IMR-90 (cell line): Measurements from ENCODE around the gene WDR13. TPM values are rescaled to one million over a fixed set of nuclear protein-coding genes. Genes with fewer than 3 reads are reported as not detected.

Source experiments
- ATAC-seq: fragments of 200-7000 bp; cut with Tn5 transposase; 2 replicates; pipeline ENCODE4 v1.9.1; 2020; ENCODE audit warnings: low read depth, mild to moderate bottlenecking, moderate library complexity
- BruUV-seq: library from RNA; stranded (reverse); fragments of 400-500 nt; replicated peaks from 2 replicates; lab custom pipeline; 2021; lab: Mats Ljungman, UMichigan
- CTCF ChIA-PET: fragments of 300-600 bp; formaldehyde crosslinking; extraction: SDS; loops from one replicate; lab custom pipeline; 2021; ENCODE audit warnings: antibody characterized with exemption; lab: Yijun Ruan, JAX
- POLR2A ChIA-PET: fragments of 300-600 bp; sonication (Branson Sonifier 250); formaldehyde crosslinking; loops from one replicate; lab custom pipeline; 2022; ENCODE audit warnings: antibody characterized with exemption; ENCODE audit not compliant: unreplicated experiment; lab: Charles Lee
- DNase-seq: peaks from one replicate; pipeline ENCODE4 v3.0.0; 2013
- H2AFZ ChIP-seq: replicated peaks from 2 replicates; pipeline ENCODE3; 2013; ENCODE audit warnings: low read length, mild to moderate bottlenecking; ENCODE audit not compliant: poor library complexity
- H2AK5ac ChIP-seq: 2 replicates; pipeline ENCODE4 v1.6.1; 2013; ENCODE audit warnings: low read depth, low read length, inconsistent platforms
- H2AK9ac ChIP-seq: replicated peaks from 2 replicates; pipeline ENCODE3; 2013; ENCODE audit warnings: mild to moderate bottlenecking, low read depth, low read length, moderate library complexity; ENCODE audit not compliant: poor library complexity
- H2BK120ac ChIP-seq: 2 replicates; pipeline ENCODE4 v1.6.1; 2013; ENCODE audit warnings: low read depth, low read length, inconsistent platforms
- H2BK15ac ChIP-seq: 3 replicates; pipeline ENCODE4 v1.6.1; 2013; ENCODE audit warnings: low read depth, low read length, inconsistent platforms
- H2BK20ac ChIP-seq: 2 replicates; pipeline ENCODE4 v1.6.1; 2013; ENCODE audit warnings: low read depth, mild to moderate bottlenecking, inconsistent platforms, low read length, moderate library complexity
- H2BK5ac ChIP-seq: 2 replicates; pipeline ENCODE4 v1.6.1; 2013; ENCODE audit warnings: mild to moderate bottlenecking, low read depth, low read length, inconsistent platforms; ENCODE audit not compliant: poor library complexity, severe bottlenecking
- H3K14ac ChIP-seq: replicated peaks from 2 replicates; pipeline ENCODE4 v1.6.1; 2013; ENCODE audit warnings: low read depth, low read length, inconsistent platforms
- H3K18ac ChIP-seq: 2 replicates; pipeline ENCODE4 v1.6.1; 2013; ENCODE audit warnings: low read depth, low read length, control low read depth
- H3K23ac ChIP-seq: 2 replicates; pipeline ENCODE4 v1.6.1; 2013; ENCODE audit warnings: low read depth, low read length, inconsistent platforms
- H3K27ac ChIP-seq: 2 replicates; pipeline ENCODE4 v1.5.1; 2013; ENCODE audit warnings: mild to moderate bottlenecking, control low read depth, low read length; ENCODE audit not compliant: insufficient read depth
- H3K27me3 ChIP-seq: 2 replicates; pipeline ENCODE4 v1.6.1; 2013; ENCODE audit warnings: low read length; ENCODE audit not compliant: control insufficient read depth, insufficient read depth
- H3K36me3 ChIP-seq: 2 replicates; pipeline ENCODE4 v1.6.1; 2013; ENCODE audit warnings: low read length, mixed read lengths; ENCODE audit not compliant: control insufficient read depth, insufficient read depth
- H3K4ac ChIP-seq: 2 replicates; pipeline ENCODE4 v1.6.1; 2013; ENCODE audit warnings: low read depth, low read length, inconsistent platforms
- H3K4me1 ChIP-seq: 2 replicates; pipeline ENCODE4 v1.6.1; 2013; ENCODE audit warnings: low read length, mixed read lengths; ENCODE audit not compliant: control insufficient read depth, insufficient read depth
- H3K4me2 ChIP-seq: 2 replicates; pipeline ENCODE4 v1.6.1; 2013; ENCODE audit warnings: low read depth, mild to moderate bottlenecking, control low read depth, low read length, moderate library complexity
- H3K4me3 ChIP-seq: 2 replicates; pipeline ENCODE4 v1.5.1; 2013; ENCODE audit warnings: low read depth, mild to moderate bottlenecking, control low read depth, low read length, moderate library complexity; ENCODE audit not compliant: insufficient read depth
- H3K56ac ChIP-seq: 2 replicates; pipeline ENCODE4 v1.6.1; 2013; ENCODE audit warnings: low read length, inconsistent platforms; ENCODE audit not compliant: insufficient read depth; ENCODE audit errors: extremely low read depth
- H3K79me1 ChIP-seq, 2 experiments: 2 replicates each; pipeline ENCODE4 v1.6.1; 2013; ENCODE audit warnings: low read length in 2 of 2, inconsistent platforms in 1 of 2, low read depth in 1 of 2
- H3K9ac ChIP-seq: 2 replicates; pipeline ENCODE4 v1.6.1; 2013; ENCODE audit warnings: low read depth, low read length, control low read depth
- H3K9me1 ChIP-seq: 2 replicates; pipeline ENCODE4 v1.6.1; 2013; ENCODE audit warnings: low read length, inconsistent platforms; ENCODE audit not compliant: insufficient read depth
- H3K9me3 ChIP-seq: 2 replicates; pipeline ENCODE4 v1.6.1; 2013; ENCODE audit warnings: low read length; ENCODE audit not compliant: control insufficient read depth, insufficient read depth
- H4K20me1 ChIP-seq: 2 replicates; pipeline ENCODE4 v1.6.1; 2013; ENCODE audit warnings: low read length, inconsistent platforms; ENCODE audit not compliant: insufficient read depth
- H4K5ac ChIP-seq: 2 replicates; pipeline ENCODE4 v1.6.1; 2013; ENCODE audit warnings: mild to moderate bottlenecking, low read depth, low read length, control low read depth
- H4K8ac ChIP-seq, 2 experiments: 2 replicates each; pipeline ENCODE4 v1.6.1; 2013; ENCODE audit warnings: low read depth in 2 of 2, low read length in 2 of 2, control low read depth in 1 of 2, inconsistent platforms in 1 of 2
- H4K91ac ChIP-seq: 2 replicates; pipeline ENCODE4 v1.6.1; 2013; ENCODE audit warnings: low read depth, low read length, inconsistent platforms; ENCODE audit not compliant: insufficient read depth
- CHD1 ChIP-seq: IDR thresholded peaks from 2 replicates; pipeline ENCODE4 v1.6.1; 2012; ENCODE audit warnings: low read depth, low read length, improper control_type of control experiment
- WGBS, 2 experiments: methylation state at CpG; one replicate each; pipeline versions ENCODE4 v1.1.5 to v1.1.7; 2013; ENCODE audit warnings: missing lambda C conversion rate in 2 of 2; ENCODE audit not compliant: insufficient read length in 1 of 2; ENCODE audit errors: extremely low coverage in 2 of 2; 5-methylcytosine and 5-hydroxymethylcytosine counted together
- dilution Hi-C: fragments of 300-500 bp; cut with HindIII; formaldehyde crosslinking; loops from one replicate; pipeline ENCODE4 v1.14.3; 2018; ENCODE audit warnings: low sequenced_read_pairs; ENCODE audit not compliant: unreplicated experiment
- in situ Hi-C: fragments of 300-500 bp; cut with MboI; formaldehyde crosslinking; loops from 3 replicates; pipeline ENCODE4 v1.14.3; 2019; ENCODE audit warnings: low sequenced_read_pairs, inconsistent platforms, mixed read lengths
- intact Hi-C: fragments of 100-400 bp; cut with micrococcal nuclease; formaldehyde crosslinking; loops from 2 replicates; pipeline ENCODE4 v1.10.0; 2022
- polyA plus RNA-seq, 3 experiments: library from polyadenylated mRNA; depleted of rRNA; stranded (reverse); fragments of >200 nt; gene quantifications; 2 replicates each; pipeline ENCODE4 v1.2.3, GENCODE V29; 2012; ENCODE audit warnings: low replicate concordance in 1 of 3
- total RNA-seq: library from RNA; depleted of rRNA; stranded (reverse); fragments of >200 nt; gene quantifications from 2 replicates; pipeline ENCODE4 v1.2.3, GENCODE V29; 2012
- TF ChIP-seq, protein P1 (sequence below): fragments of 150-350 bp; IDR thresholded peaks from 2 replicates; pipeline ENCODE4 v1.6.1; 2016; ENCODE audit warnings: low read depth, mild to moderate bottlenecking, low read length, moderate library complexity, borderline replicate concordance

WDR13 gene
- total and polyA plus RNA-seq, 2 of the 4 experiments (the other 2 are of a cell fraction): 62.7 to 153 TPM

DNA sequence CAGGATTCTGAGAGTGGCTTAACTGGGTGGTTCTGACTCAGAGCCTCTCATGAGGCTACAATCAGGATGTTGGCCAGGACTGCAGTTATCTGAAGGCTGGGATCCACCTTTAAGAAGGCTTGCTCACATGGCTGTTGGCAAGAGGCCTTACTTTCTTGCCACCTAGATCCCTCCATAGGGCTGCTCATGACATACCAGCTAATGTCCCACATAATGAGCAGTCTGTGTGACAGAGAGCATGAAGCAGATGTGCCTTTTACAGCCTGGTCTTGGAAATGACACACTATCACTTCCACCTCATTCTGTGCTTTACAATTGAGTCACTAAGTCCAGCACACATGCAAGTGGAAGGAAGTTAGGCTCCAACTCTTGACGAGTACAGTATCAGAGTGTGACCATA is 27.3 kb upstream of the WDR13 start:
- peak overlapping the region; percentile 68 for H2AFZ ChIP-seq
- no peaks in the 10 kb centered on the region for H3K27me3 ChIP-seq
- no peak overlapping the region; the same call in 1 of the 2 replicates for H3K14ac ChIP-seq
- dilution Hi-C loops (no loop called here), intact Hi-C loops (no loop called here), in situ Hi-C loops (no loop called here)
- no peak overlapping the region for H3K4me3 ChIP-seq
- H3K4ac ChIP-seq: peak overlapping the region; percentile 15; the same call in 1 of the 2 replicates
- H4K20me1 ChIP-seq: no peaks in the 10 kb centered on the region
- no peaks in the 10 kb centered on the region for H3K9me3 ChIP-seq
- no peak overlapping the region for H3K4me2 ChIP-seq
- no peaks in the 10 kb centered on the region; a peak in 1 of 4 replicates for H3K79me1 ChIP-seq
- CTCF ChIA-PET: no interaction called here
- DNase-seq (peak; percentile 53), ATAC-seq (no peak)
- no peak overlapping the region for H2BK20ac ChIP-seq
- H3K36me3 ChIP-seq: peaks cover under 1% of the 10 kb centered on the region; the same call in 1 of the 2 replicates
- no peak overlapping the region for H3K9ac ChIP-seq
- TF ChIP-seq, protein P1, sequence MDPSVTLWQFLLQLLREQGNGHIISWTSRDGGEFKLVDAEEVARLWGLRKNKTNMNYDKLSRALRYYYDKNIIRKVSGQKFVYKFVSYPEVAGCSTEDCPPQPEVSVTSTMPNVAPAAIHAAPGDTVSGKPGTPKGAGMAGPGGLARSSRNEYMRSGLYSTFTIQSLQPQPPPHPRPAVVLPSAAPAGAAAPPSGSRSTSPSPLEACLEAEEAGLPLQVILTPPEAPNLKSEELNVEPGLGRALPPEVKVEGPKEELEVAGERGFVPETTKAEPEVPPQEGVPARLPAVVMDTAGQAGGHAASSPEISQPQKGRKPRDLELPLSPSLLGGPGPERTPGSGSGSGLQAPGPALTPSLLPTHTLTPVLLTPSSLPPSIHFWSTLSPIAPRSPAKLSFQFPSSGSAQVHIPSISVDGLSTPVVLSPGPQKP: no peak
- TF ChIP-seq CHD1: no peak
- no peak overlapping the region for H3K23ac ChIP-seq
- no peak overlapping the region for H2AK5ac ChIP-seq
- POLR2A ChIA-PET: no interaction called here
- no peaks in the 10 kb centered on the region for H3K9me1 ChIP-seq
- BruUV-seq: no TSS peak
- H3K56ac ChIP-seq: no peak overlapping the region
- WGBS, 2 experiments: no CpG with 5 or more reads among the region's 1 CpG
- H2AK9ac ChIP-seq: peak overlapping the region; percentile 1
- peak overlapping the region in 1 of 2 experiments; percentile 40; a peak in 1 of 4 replicates for H4K8ac ChIP-seq
- H3K27ac ChIP-seq: no peak overlapping the region
- peak overlapping the region; percentile 21 for H2BK5ac ChIP-seq
- no peaks in the 10 kb centered on the region; the same call in none of the 2 replicates for H3K4me1 ChIP-seq
- no peak overlapping the region for H3K18ac ChIP-seq
- H2BK15ac ChIP-seq: no peak overlapping the region
- no peak overlapping the region for H2BK120ac ChIP-seq
- H4K91ac ChIP-seq: no peak overlapping the region
- no peak overlapping the region for H4K5ac ChIP-seq
